Urinary bladder (tissue), 4 donors: ENCODE measurements around the gene ZNF12. TPM values are rescaled to one million over a fixed set of nuclear protein-coding genes. Genes with fewer than 3 reads are reported as not detected.
"Not testable (repeated sequence)": the region's sequence is repeated elsewhere in the genome, so short reads cannot be mapped to it uniquely, and the experiment has no call there.

Experiments used
- DNase-seq: peaks from one replicate; pipeline ENCODE4 v3.0.0-alpha.2; 2015; ENCODE audit errors: extremely low spot score
- H3K27ac ChIP-seq: one replicate; pipeline ENCODE4 v1.5.1; 2013; ENCODE audit warnings: low read depth, mild to moderate bottlenecking, moderate library complexity
- H3K36me3 ChIP-seq: one replicate; pipeline ENCODE4 v1.6.1; 2013; ENCODE audit warnings: mild to moderate bottlenecking, moderate library complexity; ENCODE audit not compliant: insufficient read depth
- H3K4me1 ChIP-seq: one replicate; pipeline ENCODE4 v1.6.1; 2013; ENCODE audit warnings: mild to moderate bottlenecking, moderate library complexity; ENCODE audit not compliant: insufficient read depth
- H3K4me3 ChIP-seq: one replicate; pipeline ENCODE4 v1.5.1; 2013; ENCODE audit warnings: low read depth, low read length
- WGBS: extraction: QIAGEN DNeasy Blood & Tissue Kit; methylation state at CpG from one replicate; pipeline ENCODE4 v1.1.7; 2013; 5-methylcytosine and 5-hydroxymethylcytosine counted together
- polyA plus RNA-seq: library from polyadenylated mRNA; stranded (reverse); fragments of 200-250 nt; gene quantifications from one replicate; pipeline ENCODE4 v1.2.3, GENCODE V29; 2013
- total RNA-seq: library from RNA; depleted of rRNA; stranded (reverse); fragments of >200 nt; gene quantifications from one replicate; pipeline ENCODE4 v1.2.3, GENCODE V29; 2014
- donor health status: healthy with polysubstance abuse.
- donor health status: healthy.

ZNF12 gene
- total and polyA plus RNA-seq, 2 donors, result 12.8 to 48.9 TPM

GRCh38 chr7:6718124-6718523 is 11.4 kb upstream of the ZNF12 start:
- no peaks in the 10 kb centered on the region for H3K36me3 ChIP-seq
- WGBS, result 54% methylated on average over 6 of the region's 6 CpGs

GRCh38 chr7:6715898-6716297 is 9.2 kb upstream of the ZNF12 start:
- H3K27ac ChIP-seq, H3K36me3 ChIP-seq, H3K4me3 ChIP-seq, H3K4me1 ChIP-seq, DNase-seq: not testable (repeated sequence)
- WGBS, result 59% methylated on average over 9 of the region's 9 CpGs

More at GRCh38 chr7:6718124-6718523, 11.4 kb upstream of the ZNF12 start:
- Histone ChIP-seq H3K27ac (no peak overlapping the region), H3K4me1 (no peaks in the 10 kb centered on the region), H3K4me3 (no peak overlapping the region)
- no peak for DNase-seq

GRCh38 chr7:6714360-6714759 is 7.6 kb upstream of the ZNF12 start:
- WGBS, result 81% methylated on average over 5 of the region's 5 CpGs
- Histone ChIP-seq H3K4me1 (no peaks in the 10 kb centered on the region), H3K4me3 (no peak overlapping the region), H3K36me3 (no peaks in the 10 kb centered on the region), H3K27ac (no peak overlapping the region)
- no peak for DNase-seq

- WGBS, result 88% methylated on average over 6 of the region's 6 CpGs
- Histone ChIP-seq H3K36me3 (no peaks in the 10 kb centered on the region), H3K27ac (no peak overlapping the region), H3K4me3 (no peak overlapping the region), H3K4me1 (peaks cover 2% of the 10 kb centered on the region)
- DNase-seq, result no peak
These were observed 3.1 kb upstream of the ZNF12 start for GRCh38 chr7:6709808-6710207.

- H3K4me3 ChIP-seq, result no peak overlapping the region
- no peak for DNase-seq
- no peak overlapping the region for H3K27ac ChIP-seq
- WGBS, result 87% methylated on average over 3 of the region's 3 CpGs
- no peaks in the 10 kb centered on the region for H3K36me3 ChIP-seq
- H3K4me1 ChIP-seq, result peaks cover 2% of the 10 kb centered on the region
These were observed 1.6 kb upstream of the ZNF12 start for GRCh38 chr7:6708304-6708703.

- under 1% methylated on average over 47 of the region's 47 CpGs for WGBS
- peak overlapping the region; percentile 89 for H3K27ac ChIP-seq
These were observed 635 bp downstream of the ZNF12 start for GRCh38 chr7:6705959-6706665.

GRCh38 chr7:6701860-6702259 is 4.9 kb downstream of the ZNF12 start:
- no peaks in the 10 kb centered on the region for H3K4me1 ChIP-seq
- H3K36me3 ChIP-seq, result peaks cover 17% of the 10 kb centered on the region
- no peak overlapping the region for H3K4me3 ChIP-seq
- no peak overlapping the region for H3K27ac ChIP-seq
- 93% methylated on average over 1 of the region's 1 CpG for WGBS
- no peak for DNase-seq

More at GRCh38 chr7:6705959-6706665, 635 bp downstream of the ZNF12 start:
- peak overlapping the region; percentile 95 for H3K4me3 ChIP-seq
- H3K4me1 ChIP-seq, result peaks cover 2% of the 10 kb centered on the region
- no peak for DNase-seq
- peaks cover 6% of the 10 kb centered on the region for H3K36me3 ChIP-seq

- 99% methylated on average over 5 of the region's 5 CpGs for WGBS
- no peaks in the 10 kb centered on the region for H3K4me1 ChIP-seq
These were observed 6.0 kb downstream of the ZNF12 start for GRCh38 chr7:6700793-6701192.

GRCh38 chr7:6691609-6692106 is 15.1 kb downstream of the ZNF12 start:
- Histone ChIP-seq H3K4me3 (no peak overlapping the region), H3K36me3 (peaks cover 60% of the 10 kb centered on the region), H3K4me1 (no peaks in the 10 kb centered on the region), H3K27ac (no peak overlapping the region)
- 98% methylated on average over 5 of the region's 5 CpGs for WGBS
- DNase-seq, result no peak

More at GRCh38 chr7:6700793-6701192, 6.0 kb downstream of the ZNF12 start:
- no peak overlapping the region for H3K27ac ChIP-seq
- no peak overlapping the region for H3K4me3 ChIP-seq
- H3K36me3 ChIP-seq, result peaks cover 25% of the 10 kb centered on the region
- no peak for DNase-seq

GRCh38 chr7:6691103-6691502 is 15.6 kb downstream of the ZNF12 start:
- no peak for DNase-seq
- 99% methylated on average over 4 of the region's 4 CpGs for WGBS
- H3K36me3 ChIP-seq, result peaks cover 55% of the 10 kb centered on the region
- no peaks in the 10 kb centered on the region for H3K4me1 ChIP-seq
- H3K4me3 ChIP-seq, result no peak overlapping the region
- H3K27ac ChIP-seq, result no peak overlapping the region

GRCh38 chr7:6680146-6680545 is 26.6 kb downstream of the ZNF12 start:
- 99% methylated on average over 1 of the region's 1 CpG for WGBS
- no peaks in the 10 kb centered on the region for H3K4me1 ChIP-seq

GRCh38 chr7:6675807-6676405 is 30.8 kb downstream of the ZNF12 start:
- Histone ChIP-seq H3K27ac (no peak overlapping the region), H3K4me3 (no peak overlapping the region), H3K36me3 (no peaks in the 10 kb centered on the region), H3K4me1 (no peaks in the 10 kb centered on the region)
- WGBS, result 98% methylated on average over 1 of the region's 1 CpG
- no peak for DNase-seq

More at GRCh38 chr7:6680146-6680545, 26.6 kb downstream of the ZNF12 start:
- H3K36me3 ChIP-seq, result no peaks in the 10 kb centered on the region
- H3K4me3 ChIP-seq, result no peak overlapping the region
- no peak overlapping the region for H3K27ac ChIP-seq
- DNase-seq, result no peak

- DNase-seq, H3K27ac ChIP-seq, H3K4me1 ChIP-seq, H3K4me3 ChIP-seq, H3K36me3 ChIP-seq: not testable (repeated sequence)
- 95% methylated on average over 19 of the region's 34 CpGs for WGBS
These were observed 35.9 kb downstream of the ZNF12 start for GRCh38 chr7:6670851-6671250.
